ENCODE results near the gene ARL14. TPM values are rescaled to one million over a fixed set of nuclear protein-coding genes. Genes with fewer than 3 reads are reported as not detected.
"Not testable (repeated sequence)": the region's sequence is repeated elsewhere in the genome, so short reads cannot be mapped to it uniquely, and the experiment has no call there.

Gene ARL14
- total RNA-seq, 1 donor from 2014 or later: not detected

- no peak for DNase-seq (ENCODE audit: extremely low read depth, low read depth, low spot score)
Observed at GRCh38 chr3:160675566-160676124, 1.3 kb upstream of the ARL14 start.

- no peak for DNase-seq (ENCODE audit: extremely low read depth, low read depth, low spot score)
Observed at GRCh38 chr3:160677459-160677881, 510 bp downstream of the ARL14 start.

GRCh38 chr3:160678292-160678842, 1.4 kb downstream of the ARL14 start:
- no peak for DNase-seq (ENCODE audit: extremely low read depth, low read depth, low spot score)

- no peak for DNase-seq (ENCODE audit: extremely low read depth, low read depth, low spot score)
Observed at GRCh38 chr3:160684368-160684740, 7.4 kb downstream of the ARL14 start.

- no peak for DNase-seq (ENCODE audit: extremely low read depth, low read depth, low spot score)
Observed at GRCh38 chr3:160685144-160685766, 8.3 kb downstream of the ARL14 start.

- no peak for DNase-seq (ENCODE audit: extremely low read depth, low read depth, low spot score)
Observed at GRCh38 chr3:160686955-160687535, 10.1 kb downstream of the ARL14 start.

GRCh38 chr3:160691151-160691550, 14.2 kb downstream of the ARL14 start:
- no peak for DNase-seq (ENCODE audit: extremely low read depth, low read depth, low spot score)

GRCh38 chr3:160691962-160692361, 15.0 kb downstream of the ARL14 start:
- DNase-seq (ENCODE audit: extremely low read depth, low read depth, low spot score): no peak

- no peak for DNase-seq (ENCODE audit: extremely low read depth, low read depth, low spot score)
Observed at GRCh38 chr3:160693191-160693590, 16.2 kb downstream of the ARL14 start.

- DNase-seq (ENCODE audit: extremely low read depth, low read depth, low spot score): no peak
Observed at GRCh38 chr3:160694345-160694744, 17.4 kb downstream of the ARL14 start.

- no peak for DNase-seq (ENCODE audit: extremely low read depth, low read depth, low spot score)
Observed at GRCh38 chr3:160695003-160695402, 18.0 kb downstream of the ARL14 start.

GRCh38 chr3:160695915-160696327, 19.0 kb downstream of the ARL14 start:
- no peak for DNase-seq (ENCODE audit: extremely low read depth, low read depth, low spot score)

- DNase-seq (ENCODE audit: extremely low read depth, low read depth, low spot score): no peak
Observed at GRCh38 chr3:160697637-160698380, 20.8 kb downstream of the ARL14 start.

- no peak for DNase-seq (ENCODE audit: extremely low read depth, low read depth, low spot score)
Observed at GRCh38 chr3:160698599-160699195, 21.7 kb downstream of the ARL14 start.

GRCh38 chr3:160701490-160701889, 24.5 kb downstream of the ARL14 start:
- no peak for DNase-seq (ENCODE audit: extremely low read depth, low read depth, low spot score)

GRCh38 chr3:160702290-160702689, 25.3 kb downstream of the ARL14 start:
- DNase-seq (ENCODE audit: extremely low read depth, low read depth, low spot score): no peak

- DNase-seq (ENCODE audit: extremely low read depth, low read depth, low spot score): no peak
Observed at GRCh38 chr3:160703974-160704373, 27.0 kb downstream of the ARL14 start.

- no peak for DNase-seq (ENCODE audit: extremely low read depth, low read depth, low spot score)
Observed at GRCh38 chr3:160707187-160707794, 30.3 kb downstream of the ARL14 start.

GRCh38 chr3:160709477-160710182, 32.7 kb downstream of the ARL14 start:
- DNase-seq (ENCODE audit: extremely low read depth, low read depth, low spot score): no peak

GRCh38 chr3:160713144-160713543, 36.2 kb downstream of the ARL14 start:
- not testable (repeated sequence) for DNase-seq (ENCODE audit: extremely low read depth, low read depth, low spot score)

Data from glomerular endothelial cell (primary cell).